Mucosa of stomach (tissue), 1 donor: ENCODE results near the gene R3HDML.

Experiments
- H3K27me3 ChIP-seq: one replicate; pipeline ENCODE4 v1.7.0; 2013; ENCODE audit warnings: mild to moderate bottlenecking, low read length; ENCODE audit not compliant: control insufficient read depth, insufficient read depth
- H3K36me3 ChIP-seq: one replicate; pipeline ENCODE4 v1.7.0; 2013; ENCODE audit warnings: low read length; ENCODE audit not compliant: control insufficient read depth, insufficient read depth
- H3K4me1 ChIP-seq: one replicate; pipeline ENCODE4 v1.7.0; 2013; ENCODE audit warnings: mild to moderate bottlenecking, low read length; ENCODE audit not compliant: control insufficient read depth, insufficient read depth
- H3K4me3 ChIP-seq: one replicate; pipeline ENCODE4 v1.7.0; 2013; ENCODE audit warnings: low read length
- H3K9ac ChIP-seq: one replicate; pipeline ENCODE4 v1.7.0; 2013; ENCODE audit warnings: mild to moderate bottlenecking, low read length, moderate library complexity
- H3K9me3 ChIP-seq: one replicate; pipeline ENCODE4 v1.7.0; 2013; ENCODE audit warnings: mild to moderate bottlenecking, low read length, moderate library complexity; ENCODE audit not compliant: control insufficient read depth
- donor health status: Pancreatic carcinoma.

R3HDML gene

GRCh38 chr20:44395461-44396340 is 58.9 kb downstream of the R3HDML start:
- H3K9ac ChIP-seq: no peak overlapping the region
- H3K4me3 ChIP-seq: no peak overlapping the region
- no peaks in the 10 kb centered on the region for H3K9me3 ChIP-seq
- no peaks in the 10 kb centered on the region for H3K36me3 ChIP-seq
- H3K4me1 ChIP-seq: peaks cover 59% of the 10 kb centered on the region
- H3K27me3 ChIP-seq: no peaks in the 10 kb centered on the region

- no peak overlapping the region for H3K9ac ChIP-seq
- H3K9me3 ChIP-seq: no peaks in the 10 kb centered on the region
- peaks cover 68% of the 10 kb centered on the region for H3K4me1 ChIP-seq
- H3K27me3 ChIP-seq: no peaks in the 10 kb centered on the region
- H3K36me3 ChIP-seq: no peaks in the 10 kb centered on the region
- H3K4me3 ChIP-seq: no peak overlapping the region
These were observed 59.7 kb downstream of the R3HDML start for GRCh38 chr20:44396369-44397130.

- no peak overlapping the region for H3K9ac ChIP-seq
- no peaks in the 10 kb centered on the region for H3K27me3 ChIP-seq
- H3K9me3 ChIP-seq: no peaks in the 10 kb centered on the region
- peaks cover 76% of the 10 kb centered on the region for H3K4me1 ChIP-seq
- no peaks in the 10 kb centered on the region for H3K36me3 ChIP-seq
- H3K4me3 ChIP-seq: no peak overlapping the region
These were observed 61.5 kb downstream of the R3HDML start for GRCh38 chr20:44398335-44398734.

- H3K36me3 ChIP-seq: no peaks in the 10 kb centered on the region
- H3K9me3 ChIP-seq: no peaks in the 10 kb centered on the region
- H3K9ac ChIP-seq: no peak overlapping the region
- no peaks in the 10 kb centered on the region for H3K27me3 ChIP-seq
- H3K4me1 ChIP-seq: peaks cover 65% of the 10 kb centered on the region
- no peak overlapping the region for H3K4me3 ChIP-seq
These were observed 62.6 kb downstream of the R3HDML start for GRCh38 chr20:44399446-44399845.

GRCh38 chr20:44400671-44400969 is 63.8 kb downstream of the R3HDML start:
- H3K4me1 ChIP-seq: peaks cover 55% of the 10 kb centered on the region
- H3K4me3 ChIP-seq: no peak overlapping the region
- H3K9ac ChIP-seq: no peak overlapping the region
- H3K36me3 ChIP-seq: no peaks in the 10 kb centered on the region
- H3K27me3 ChIP-seq: no peaks in the 10 kb centered on the region
- H3K9me3 ChIP-seq: no peaks in the 10 kb centered on the region
